H9 (cell line): ENCODE results near the gene ACTL7A. TPM values are rescaled to one million over a fixed set of nuclear protein-coding genes. Genes with fewer than 3 reads are reported as not detected.

Experiments
- DNase-seq: peaks from one replicate; pipeline ENCODE4 v3.0.0-alpha.2; 2017
- H2AFZ ChIP-seq: one replicate; pipeline ENCODE4 v1.6.1; 2013; ENCODE audit warnings: mild to moderate bottlenecking, low read length, control low read depth, moderate library complexity
- H2AK5ac ChIP-seq: 2 replicates; pipeline ENCODE4 v1.6.1; 2013; ENCODE audit warnings: low read length, control low read depth, mixed read lengths; ENCODE audit not compliant: insufficient read length
- H2BK120ac ChIP-seq: one replicate; pipeline ENCODE4 v1.6.1; 2013; ENCODE audit warnings: low read depth, mild to moderate bottlenecking, low read length, control low read depth, inconsistent platforms; ENCODE audit not compliant: poor library complexity, severe bottlenecking
- H2BK12ac ChIP-seq: 2 replicates; pipeline ENCODE4 v1.6.1; 2013; ENCODE audit warnings: low read length, control low read depth, mixed read lengths, low read depth; ENCODE audit not compliant: insufficient read length
- H2BK15ac ChIP-seq: 2 replicates; pipeline ENCODE4 v1.6.1; 2013; ENCODE audit warnings: low read depth, low read length, control low read depth
- H2BK20ac ChIP-seq: one replicate; pipeline ENCODE4 v1.6.1; 2013; ENCODE audit warnings: low read depth, mild to moderate bottlenecking, low read length, control low read depth, inconsistent platforms; ENCODE audit not compliant: poor library complexity, severe bottlenecking
- H2BK5ac ChIP-seq: 2 replicates; pipeline ENCODE4 v1.6.1; 2013; ENCODE audit warnings: low read length, control low read depth, mixed read lengths; ENCODE audit not compliant: insufficient read length
- H3K14ac ChIP-seq: 2 replicates; pipeline ENCODE4 v1.6.1; 2013; ENCODE audit warnings: low read length, control low read depth; ENCODE audit not compliant: insufficient read depth
- H3K18ac ChIP-seq: 2 replicates; pipeline ENCODE4 v1.6.1; 2013; ENCODE audit warnings: low read depth, mild to moderate bottlenecking, mixed read lengths, low read length, control low read depth; ENCODE audit not compliant: insufficient read length
- H3K23ac ChIP-seq: 2 replicates; pipeline ENCODE4 v1.6.1; 2013; ENCODE audit warnings: low read length, control low read depth, mixed read lengths, low read depth; ENCODE audit not compliant: insufficient read length
- H3K23me2 ChIP-seq: 2 replicates; pipeline ENCODE4 v1.6.1; 2013; ENCODE audit warnings: low read depth, mild to moderate bottlenecking, mixed read lengths, low read length, control low read depth; ENCODE audit not compliant: insufficient read length, poor library complexity, severe bottlenecking
- H3K27ac ChIP-seq: 2 replicates; pipeline ENCODE4 v1.5.1; 2013; ENCODE audit warnings: low read length, control low read depth, mixed read lengths, low read depth; ENCODE audit not compliant: insufficient read length
- H3K27me3 ChIP-seq: 2 replicates; pipeline ENCODE4 v1.6.1; 2013; ENCODE audit warnings: low read length, control low read depth, inconsistent platforms; ENCODE audit not compliant: insufficient read depth
- H3K4ac ChIP-seq: 2 replicates; pipeline ENCODE4 v1.6.1; 2013; ENCODE audit warnings: low read depth, mild to moderate bottlenecking, control low read depth, inconsistent platforms, low read length, moderate library complexity
- H3K4me1 ChIP-seq: 2 replicates; pipeline ENCODE4 v1.6.1; 2013; ENCODE audit warnings: low read length, control low read depth, inconsistent platforms; ENCODE audit not compliant: insufficient read depth
- H3K4me2 ChIP-seq: 2 replicates; pipeline ENCODE4 v1.6.1; 2013; ENCODE audit warnings: low read length, control low read depth, mixed read lengths; ENCODE audit not compliant: insufficient read length, insufficient read depth
- H3K56ac ChIP-seq: 2 replicates; pipeline ENCODE4 v1.6.1; 2013; ENCODE audit warnings: low read depth, mild to moderate bottlenecking, mixed read lengths, low read length, control low read depth; ENCODE audit not compliant: insufficient read length
- H3K79me1 ChIP-seq: 2 replicates; pipeline ENCODE4 v1.6.1; 2013; ENCODE audit warnings: low read depth, mild to moderate bottlenecking, moderate library complexity, low read length, control low read depth, inconsistent platforms; ENCODE audit not compliant: insufficient read depth, poor library complexity, severe bottlenecking
- H3K79me2 ChIP-seq: 2 replicates; pipeline ENCODE4 v1.6.1; 2013; ENCODE audit warnings: low read length, control low read depth, inconsistent platforms; ENCODE audit not compliant: insufficient read depth
- H3K9ac ChIP-seq: 2 replicates; pipeline ENCODE4 v1.6.1; 2013; ENCODE audit warnings: low read length, control low read depth, mixed read lengths; ENCODE audit not compliant: insufficient read length; ENCODE audit errors: extremely low read depth
- H3K9me3 ChIP-seq: one replicate; pipeline ENCODE4 v1.6.1; 2013; ENCODE audit warnings: low read depth, low read length, inconsistent platforms; ENCODE audit not compliant: control insufficient read depth
- H3T11ph ChIP-seq: one replicate; pipeline ENCODE4 v1.6.1; 2013; ENCODE audit warnings: mild to moderate bottlenecking, low read length, control low read depth, inconsistent platforms
- H4K20me1 ChIP-seq: one replicate; pipeline ENCODE4 v1.6.1; 2013; ENCODE audit not compliant: control insufficient read depth, insufficient read length, insufficient read depth
- H4K5ac ChIP-seq: 2 replicates; pipeline ENCODE4 v1.6.1; 2013; ENCODE audit warnings: low read depth, mild to moderate bottlenecking, mixed read lengths, low read length, control low read depth; ENCODE audit not compliant: insufficient read length
- H4K8ac ChIP-seq: replicated peaks from 2 replicates; pipeline ENCODE4 v1.6.1; 2013; ENCODE audit warnings: low read length, control low read depth, mixed read lengths, low read depth; ENCODE audit not compliant: insufficient read length
- H4K91ac ChIP-seq: 2 replicates; pipeline ENCODE4 v1.6.1; 2013; ENCODE audit warnings: low read depth, mild to moderate bottlenecking, moderate library complexity, mixed read lengths, low read length, control low read depth; ENCODE audit not compliant: insufficient read length
- H3K27ac Mint-ChIP-seq, 3 experiments: 2 replicates in 2 of 3; 3 replicates in 1 of 3; pipeline ENCODE4 v1.8.0; 2020 to 2021; ENCODE audit warnings: mixed read lengths in 3 of 3, mild to moderate bottlenecking in 1 of 3, moderate library complexity in 1 of 3
- H3K27me3 Mint-ChIP-seq: 2 replicates; pipeline ENCODE4 v1.8.0; 2021; ENCODE audit warnings: low read depth, mild to moderate bottlenecking, moderate library complexity, mixed read lengths
- H3K36me3 Mint-ChIP-seq, 3 experiments: 2 replicates in 2 of 3; 3 replicates in 1 of 3; pipeline ENCODE4 v1.8.0; 2020 to 2021; ENCODE audit warnings: low read depth in 3 of 3, mixed read lengths in 3 of 3; ENCODE audit not compliant: insufficient read depth in 1 of 3
- H3K4me1 Mint-ChIP-seq, 2 experiments: 2 replicates each; pipeline ENCODE4 v1.8.0; 2020; ENCODE audit warnings: mixed read lengths in 2 of 2
- H3K4me3 Mint-ChIP-seq, 2 experiments: 2 replicates in 1 of 2; 3 replicates in 1 of 2; pipeline ENCODE4 v1.8.0; 2020 to 2021; ENCODE audit warnings: mild to moderate bottlenecking in 2 of 2, mixed read lengths in 2 of 2, moderate library complexity in 1 of 2
- H3K9me3 Mint-ChIP-seq, 2 experiments: 2 replicates in 1 of 2; 3 replicates in 1 of 2; pipeline ENCODE4 v1.8.0; 2020; ENCODE audit warnings: mild to moderate bottlenecking in 2 of 2, mixed read lengths in 2 of 2, moderate library complexity in 1 of 2
- CTCF ChIP-seq: fragments of 200-600 bp; sonication (generic); conservative IDR thresholded peaks from 3 replicates; pipeline ENCODE4 v1.8.0; 2021; ENCODE audit warnings: antibody characterized with exemption, mild to moderate bottlenecking
- WGBS: extraction: QIAGEN DNeasy Blood & Tissue Kit; methylation state at CpG from one replicate; pipeline ENCODE4 v1.1.7; 2013; ENCODE audit warnings: missing lambda C conversion rate, low lambda C conversion rate, mixed read lengths; ENCODE audit not compliant: insufficient read length; ENCODE audit errors: extremely low coverage; 5-methylcytosine and 5-hydroxymethylcytosine counted together
- total RNA-seq: library from RNA; stranded (reverse); gene quantifications from 2 replicates; pipeline ENCODE4 v1.2.1, GENCODE V29; 2021

The ACTL7A gene
- total RNA-seq, 1 experiment from 2014 or later = not detected

GRCh38 chr9:108865037-108865436, 3.0 kb downstream of the ACTL7A start:
- WGBS = no CpG with 5 or more reads among the region's 4 CpGs
- Histone ChIP-seq H3K56ac (no peak overlapping the region), H3K27me3 (no peaks in the 10 kb centered on the region), H3K4ac (no peak overlapping the region), H3K23me2 (no peaks in the 10 kb centered on the region), H4K20me1 (no peaks in the 10 kb centered on the region), H3K79me1 (no peaks in the 10 kb centered on the region), H3K9me3 (no peaks in the 10 kb centered on the region), H2BK20ac (no peak overlapping the region), H2AK5ac (no peak overlapping the region), H4K91ac (no peak overlapping the region), H3K9ac (no peak overlapping the region), H2BK12ac (no peak overlapping the region), H2BK15ac (no peak overlapping the region), H4K5ac (no peak overlapping the region), H4K8ac (no peak overlapping the region), H3K27ac (no peak overlapping the region), H2BK120ac (no peak overlapping the region), H3T11ph (no peak overlapping the region), H3K79me2 (no peaks in the 10 kb centered on the region), H3K4me1 (no peaks in the 10 kb centered on the region), H2AFZ (no peak overlapping the region), H3K14ac (no peak overlapping the region), H3K23ac (no peak overlapping the region), H2BK5ac (no peak overlapping the region), H3K18ac (no peak overlapping the region), H3K4me2 (no peak overlapping the region)
- TF ChIP-seq CTCF = no peak
- Mint-ChIP-seq H3K27me3 (no peaks in the 10 kb centered on the region; the same call in 1 of the 2 replicates), H3K27ac (no peak overlapping the region), H3K4me1 (no peaks in the 10 kb centered on the region), H3K36me3 (peaks cover 4 to 26% (median 4%) of the 10 kb centered on the region in 3 experiments; a peak in 4 of 7 replicates), H3K9me3 (no peaks in the 10 kb centered on the region), H3K4me3 (no peak overlapping the region)
- DNase-seq = no peak
